ENCODE results near the gene CALCB.

CALCB gene

DNA sequence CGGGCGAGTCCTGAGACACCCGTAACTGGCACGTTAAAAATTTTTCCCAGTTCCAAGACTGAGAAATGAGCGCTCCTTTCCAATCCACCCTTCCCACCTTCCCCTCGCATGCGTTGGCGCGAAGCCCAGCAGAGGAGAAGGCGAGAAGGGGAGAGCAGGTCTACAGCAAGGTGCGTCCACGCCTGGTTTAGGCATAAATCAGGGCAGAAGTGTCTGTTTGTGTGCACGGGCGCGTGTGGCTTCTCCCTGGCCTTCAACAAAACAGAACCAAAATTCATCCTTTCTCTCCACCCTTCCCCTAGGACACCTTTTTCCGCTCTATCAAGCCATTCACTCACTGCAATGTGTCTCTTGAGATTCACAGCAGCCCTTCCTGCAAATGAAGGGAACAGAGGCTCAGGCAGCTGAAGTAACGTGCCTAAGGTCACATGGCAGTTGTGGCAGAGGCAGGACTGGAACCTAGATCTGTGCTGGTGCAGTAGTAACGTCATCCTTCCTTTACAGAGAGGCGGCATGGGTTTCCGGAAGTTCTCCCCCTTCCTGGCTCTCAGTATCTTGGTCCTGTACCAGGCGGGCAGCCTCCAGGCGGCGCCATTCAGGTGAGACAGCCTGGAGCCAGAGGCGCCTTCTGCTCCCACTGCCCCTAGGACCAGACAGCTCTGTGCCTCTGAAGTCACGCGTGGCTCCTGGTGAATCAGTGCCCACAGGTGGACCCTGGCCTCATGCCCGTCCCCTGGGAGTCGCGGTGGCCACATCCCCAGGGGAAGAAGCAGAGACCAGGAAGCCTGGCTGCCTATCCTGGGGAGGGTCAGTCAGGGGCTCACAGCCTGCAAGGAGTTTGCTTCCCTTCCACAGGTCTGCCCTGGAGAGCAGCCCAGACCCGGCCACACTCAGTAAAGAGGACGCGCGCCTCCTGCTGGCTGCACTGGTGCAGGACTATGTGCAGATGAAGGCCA, 1.1 kb downstream of the CALCB start:
- DNase-seq = peak; percentile 88

GRCh38 chr11:15075162-15075526, 1.8 kb downstream of the CALCB start:
- no peak for DNase-seq

DNA sequence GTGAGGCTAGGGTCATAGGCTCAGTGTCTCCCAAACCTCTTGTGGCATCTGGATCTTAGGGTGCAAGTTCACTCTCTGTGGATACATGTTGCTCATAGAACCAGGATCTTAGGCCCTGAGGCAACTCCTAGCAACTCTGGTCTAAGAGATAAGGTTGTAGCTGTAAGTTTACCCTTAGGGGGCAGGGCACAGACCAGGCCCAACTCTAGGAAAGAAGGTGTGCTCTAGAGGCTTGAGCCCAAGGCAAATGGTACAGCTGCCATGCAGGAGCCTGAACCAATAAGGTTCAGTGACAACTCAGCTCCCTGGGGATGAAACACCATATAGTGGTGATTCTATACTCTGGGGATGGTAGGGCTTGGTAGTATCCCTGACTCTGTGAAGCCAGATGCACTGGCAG, 17.8 kb downstream of the CALCB start:
- no peak for DNase-seq

DNA sequence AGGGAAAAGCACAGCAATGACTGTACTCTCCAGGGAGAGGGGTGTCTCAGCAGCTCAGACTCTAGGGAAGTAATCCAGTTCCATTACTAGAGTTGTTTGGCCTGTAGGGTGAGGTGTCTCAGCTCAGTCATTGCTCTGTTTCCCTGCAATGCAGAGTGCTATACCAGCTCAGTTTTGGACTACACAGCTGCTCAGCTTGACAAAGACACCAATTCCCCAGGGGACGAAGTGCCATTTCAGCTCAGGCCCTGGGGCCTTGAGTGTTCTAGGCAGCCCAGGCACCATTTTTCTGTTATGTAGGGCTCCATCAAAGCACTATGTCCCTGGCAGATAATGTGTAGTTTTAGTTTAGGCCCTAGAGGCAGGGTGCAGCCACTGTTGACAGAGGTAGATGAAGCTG, 18.2 kb downstream of the CALCB start:
- no peak for DNase-seq

- DNase-seq = no peak
Observed at GRCh38 chr11:15093432-15093831, 20.0 kb downstream of the CALCB start.

GRCh38 chr11:15095736-15096228, 22.4 kb downstream of the CALCB start:
- DNase-seq = no peak

GRCh38 chr11:15097411-15097810, 24.0 kb downstream of the CALCB start:
- no peak for DNase-seq

DNA sequence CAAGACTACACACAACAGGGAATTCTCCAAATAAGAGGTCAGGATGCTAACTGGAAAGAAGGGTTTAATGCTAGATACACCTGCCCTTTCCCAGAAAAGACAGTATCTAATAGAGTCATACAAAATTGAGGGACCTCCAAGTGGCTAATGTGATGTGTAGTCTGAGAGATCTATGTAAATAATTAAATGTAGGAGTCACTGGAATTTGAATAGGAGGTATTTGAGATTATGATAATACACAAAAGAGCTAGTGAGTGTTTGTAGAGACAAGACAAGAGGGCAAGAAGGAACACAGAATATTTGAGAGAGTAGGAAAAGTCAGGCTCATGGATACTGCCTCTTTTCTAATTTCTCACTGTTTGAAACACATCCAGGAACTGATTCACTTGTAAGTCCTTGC, 25.9 kb downstream of the CALCB start:
- no peak for DNase-seq

DNA sequence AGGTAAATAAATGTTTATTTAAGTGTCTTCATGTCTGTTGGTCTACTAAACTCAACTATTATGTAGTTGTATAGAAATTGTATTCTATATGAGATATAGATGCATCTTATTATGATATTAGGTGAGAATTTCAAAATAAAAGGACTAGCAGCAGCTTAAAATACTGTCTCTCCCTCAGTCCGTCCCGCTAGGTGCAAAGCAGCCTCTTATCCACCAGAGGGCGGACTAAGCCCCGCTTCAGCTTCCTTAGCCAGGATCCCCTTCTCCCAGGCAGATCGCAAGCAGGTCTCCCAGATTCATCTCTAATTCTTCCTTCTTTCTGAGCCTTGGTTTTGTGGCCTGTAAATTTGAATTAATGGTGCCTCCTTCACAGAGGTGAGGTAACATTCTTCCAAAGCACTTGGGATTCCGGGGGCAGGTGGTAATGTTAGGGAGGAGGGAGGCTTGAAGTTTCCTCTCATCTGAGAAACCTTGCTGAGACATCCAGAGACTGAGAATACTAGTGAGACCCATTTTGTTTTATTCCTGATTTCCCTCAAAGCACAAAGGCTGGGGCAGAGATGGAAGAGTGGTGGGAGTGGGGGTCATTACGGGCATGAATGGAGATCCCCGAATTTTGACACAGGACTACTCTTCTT, 27.8 kb downstream of the CALCB start:
- peak; percentile 46 for DNase-seq

- DNase-seq = no peak
Observed at GRCh38 chr11:15104166-15104565, 30.8 kb downstream of the CALCB start.

GRCh38 chr11:15106201-15106965, 33.0 kb downstream of the CALCB start:
- DNase-seq = no peak

- no peak for DNase-seq
Observed at GRCh38 chr11:15107730-15108515, 34.5 kb downstream of the CALCB start.

GRCh38 chr11:15108592-15109130, 35.3 kb downstream of the CALCB start:
- no peak for DNase-seq

DNA sequence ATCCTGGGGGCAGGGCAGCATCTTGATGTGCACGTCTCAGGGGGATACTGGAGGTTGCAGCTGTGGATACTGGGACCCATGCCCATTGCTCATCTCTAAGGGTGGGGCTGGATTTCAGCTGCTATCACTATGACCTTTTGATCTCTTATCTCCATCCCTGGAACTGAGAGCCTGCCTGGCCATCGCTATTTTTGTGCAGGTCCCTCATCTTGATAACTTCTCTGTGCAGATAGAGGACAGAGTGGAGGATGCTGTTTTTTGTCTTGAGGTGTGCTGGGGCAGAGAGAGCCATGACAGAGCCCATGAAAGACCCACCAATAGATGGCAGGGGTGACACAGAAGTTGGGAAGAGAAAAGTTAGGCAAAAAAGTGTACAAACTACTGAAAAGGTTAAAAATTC, 36.2 kb downstream of the CALCB start:
- no peak for DNase-seq

GRCh38 chr11:15111215-15111614, 37.8 kb downstream of the CALCB start:
- no peak for DNase-seq

- no peak for DNase-seq
Observed at GRCh38 chr11:15112131-15112541, 38.7 kb downstream of the CALCB start.

DNA sequence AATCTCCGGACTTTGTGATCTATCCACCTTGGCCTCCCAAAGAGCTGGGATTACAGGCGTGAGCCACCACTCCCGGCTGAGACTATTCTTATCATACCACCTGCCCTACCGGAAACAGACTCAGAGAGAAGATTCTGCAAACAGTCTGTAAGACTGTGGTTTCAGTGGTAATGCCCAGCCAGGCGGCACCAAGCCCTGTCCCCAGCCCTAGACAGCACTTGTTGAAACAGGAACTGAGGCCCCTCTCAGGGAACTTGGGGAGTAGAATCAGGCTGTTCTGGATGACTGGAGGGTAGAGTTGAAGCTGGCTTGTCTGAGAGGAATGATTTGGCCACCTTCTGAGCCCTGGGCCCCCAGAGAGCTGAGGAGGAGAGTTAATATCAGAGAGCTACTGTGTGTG, 40.0 kb downstream of the CALCB start:
- DNase-seq = no peak

DNA sequence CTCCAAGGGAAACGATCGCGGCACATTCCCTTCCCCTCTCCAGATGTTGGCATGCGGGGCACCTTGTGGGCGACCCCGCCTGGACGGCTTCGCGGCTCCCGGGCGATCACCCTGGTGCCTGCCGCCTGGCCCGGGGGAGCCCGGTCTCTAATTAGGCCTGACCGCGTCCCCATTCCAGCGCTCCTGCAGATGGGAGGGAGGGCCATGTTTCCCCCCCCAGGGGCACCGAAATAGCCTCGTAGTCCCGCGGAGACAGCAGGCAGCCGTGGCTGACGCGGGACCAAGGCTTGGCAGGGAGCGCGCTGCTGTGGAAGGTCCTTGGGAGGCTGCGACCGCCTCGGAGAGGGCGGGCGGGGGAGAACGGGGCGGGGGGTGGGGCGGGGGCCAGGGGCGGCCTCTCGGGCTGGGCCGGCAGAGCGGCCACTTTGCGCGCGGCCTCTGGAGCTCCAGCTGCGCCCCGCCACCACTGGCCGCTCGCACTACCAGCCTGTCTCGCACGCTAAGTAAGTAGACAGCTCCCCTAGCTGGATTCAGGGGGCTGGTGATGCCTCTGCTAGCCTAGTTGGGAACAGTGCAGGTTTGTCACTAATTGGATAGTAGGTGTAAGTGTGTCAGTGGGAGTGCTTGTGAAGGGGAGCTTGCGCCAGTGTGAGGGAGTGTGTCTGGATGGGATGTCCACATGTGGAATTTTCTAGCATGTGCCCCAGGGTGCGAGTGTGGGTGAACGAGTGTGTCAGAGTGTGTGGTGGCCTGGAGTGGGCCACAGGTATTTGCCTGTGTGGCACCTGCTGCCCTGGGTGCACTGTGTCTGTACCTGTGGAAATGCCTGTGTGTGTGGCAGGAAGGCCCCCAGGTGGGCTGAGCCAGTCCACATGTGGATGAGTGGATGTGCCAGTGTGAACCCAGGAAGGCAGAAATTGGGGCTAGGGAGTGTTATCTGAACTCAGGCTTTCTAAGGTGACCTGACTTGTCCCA, 41.4 kb downstream of the CALCB start, which contains the start of gene INSC:
Gene INSC, plus strand, starts transcription at position 423 of the 975 bp plus-strand sequence. CDS start 34,252 bp downstream, outside the sequence.
- DNase-seq = no peak

- DNase-seq = no peak
Observed at GRCh38 chr11:15115686-15116085, 42.3 kb downstream of the CALCB start.

DNA sequence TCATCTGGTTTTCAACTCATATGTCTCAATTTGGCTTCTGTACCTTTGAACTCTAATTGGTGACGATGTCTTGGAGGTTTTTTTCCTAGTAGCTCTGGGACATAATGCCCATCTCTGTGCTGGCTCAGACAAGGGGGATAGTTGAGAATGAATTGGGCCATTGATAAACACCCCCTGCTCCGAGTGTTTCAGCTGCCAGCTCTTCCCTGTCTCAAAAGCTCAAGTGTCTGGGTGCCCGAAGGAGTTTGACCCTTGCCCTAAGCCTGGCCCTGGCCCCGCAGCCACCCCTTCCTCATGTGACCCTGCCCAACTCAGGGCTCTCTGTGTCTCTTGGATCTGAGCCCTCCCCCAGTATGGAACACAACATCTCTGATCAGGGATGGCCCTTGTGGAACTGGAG, 44.4 kb downstream of the CALCB start:
- no peak for DNase-seq

- no peak for DNase-seq
Observed at GRCh38 chr11:15118431-15118830, 45.0 kb downstream of the CALCB start.
